ENCODE measurements around the gene JAK2. TPM values are rescaled to one million over a fixed set of nuclear protein-coding genes. Genes with fewer than 3 reads are reported as not detected.
"Not testable (repeated sequence)": the region's sequence is repeated elsewhere in the genome, so short reads cannot be mapped to it uniquely, and the experiment has no call there.

Gene JAK2
- polyA plus RNA-seq, 2 of the 4 experiments (the other 2 are of a cell fraction) = 2.9 to 7.7 TPM

- ChIA-PET POLR2A (no interaction called here), CTCF (no interaction called here)
- Histone ChIP-seq H3K4me3 (no peak overlapping the region), H3K9me3 (no peaks in the 10 kb centered on the region), H3K4me2 (no peak overlapping the region), H3K27ac (no peak overlapping the region), H3K4me1 (no peaks in the 10 kb centered on the region)
- DNase-seq (ENCODE audit: low read depth in 1 of 2, low spot score in 1 of 2) = no peak
- no peak for ATAC-seq
- FAIRE-seq = no peak
- WGBS (ENCODE audit: missing lambda C conversion rate) = 83% methylated on average over 3 of the region's 3 CpGs
- no peak for TF ChIP-seq POLR2AphosphoS2 (conservative IDR thresholded peaks at IDR 0.05; ENCODE audit: low read length)
- TF ChIP-seq PHF8 (IDR thresholded peaks at IDR 0.05; ENCODE audit: borderline replicate concordance, low read depth) = no peak
- no peak for TF ChIP-seq HES2 (IDR thresholded peaks at IDR 0.05)
- no peak for TF ChIP-seq CHD4 (IDR thresholded peaks at IDR 0.05; ENCODE audit: borderline replicate concordance)
- TF ChIP-seq FOSB (CRISPR knock-in tag; IDR thresholded peaks at IDR 0.05) = no peak
- TF ChIP-seq, protein P1, sequence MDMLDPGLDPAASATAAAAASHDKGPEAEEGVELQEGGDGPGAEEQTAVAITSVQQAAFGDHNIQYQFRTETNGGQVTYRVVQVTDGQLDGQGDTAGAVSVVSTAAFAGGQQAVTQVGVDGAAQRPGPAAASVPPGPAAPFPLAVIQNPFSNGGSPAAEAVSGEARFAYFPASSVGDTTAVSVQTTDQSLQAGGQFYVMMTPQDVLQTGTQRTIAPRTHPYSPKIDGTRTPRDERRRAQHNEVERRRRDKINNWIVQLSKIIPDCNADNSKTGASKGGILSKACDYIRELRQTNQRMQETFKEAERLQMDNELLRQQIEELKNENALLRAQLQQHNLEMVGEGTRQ (IDR thresholded peaks at IDR 0.05) = no peak
- no peak for TF ChIP-seq KDM1A (IDR thresholded peaks at IDR 0.05; ENCODE audit: low read depth)
- no peak for TF ChIP-seq ZC3H11A (IDR thresholded peaks at IDR 0.05)
- no peak for TF ChIP-seq JUN (IDR thresholded peaks at IDR 0.05)
- TF ChIP-seq MAFK (IDR thresholded peaks at IDR 0.05; ENCODE audit: partially characterized antibody) = no peak
- no peak for TF ChIP-seq ELK1 (IDR thresholded peaks at IDR 0.05; ENCODE audit: low read depth, low read length)
- TF ChIP-seq, protein P2, sequence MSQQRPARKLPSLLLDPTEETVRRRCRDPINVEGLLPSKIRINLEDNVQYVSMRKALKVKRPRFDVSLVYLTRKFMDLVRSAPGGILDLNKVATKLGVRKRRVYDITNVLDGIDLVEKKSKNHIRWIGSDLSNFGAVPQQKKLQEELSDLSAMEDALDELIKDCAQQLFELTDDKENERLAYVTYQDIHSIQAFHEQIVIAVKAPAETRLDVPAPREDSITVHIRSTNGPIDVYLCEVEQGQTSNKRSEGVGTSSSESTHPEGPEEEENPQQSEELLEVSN (IDR thresholded peaks at IDR 0.05; ENCODE audit: borderline replicate concordance, low read depth) = no peak
- TF ChIP-seq, protein P3, sequence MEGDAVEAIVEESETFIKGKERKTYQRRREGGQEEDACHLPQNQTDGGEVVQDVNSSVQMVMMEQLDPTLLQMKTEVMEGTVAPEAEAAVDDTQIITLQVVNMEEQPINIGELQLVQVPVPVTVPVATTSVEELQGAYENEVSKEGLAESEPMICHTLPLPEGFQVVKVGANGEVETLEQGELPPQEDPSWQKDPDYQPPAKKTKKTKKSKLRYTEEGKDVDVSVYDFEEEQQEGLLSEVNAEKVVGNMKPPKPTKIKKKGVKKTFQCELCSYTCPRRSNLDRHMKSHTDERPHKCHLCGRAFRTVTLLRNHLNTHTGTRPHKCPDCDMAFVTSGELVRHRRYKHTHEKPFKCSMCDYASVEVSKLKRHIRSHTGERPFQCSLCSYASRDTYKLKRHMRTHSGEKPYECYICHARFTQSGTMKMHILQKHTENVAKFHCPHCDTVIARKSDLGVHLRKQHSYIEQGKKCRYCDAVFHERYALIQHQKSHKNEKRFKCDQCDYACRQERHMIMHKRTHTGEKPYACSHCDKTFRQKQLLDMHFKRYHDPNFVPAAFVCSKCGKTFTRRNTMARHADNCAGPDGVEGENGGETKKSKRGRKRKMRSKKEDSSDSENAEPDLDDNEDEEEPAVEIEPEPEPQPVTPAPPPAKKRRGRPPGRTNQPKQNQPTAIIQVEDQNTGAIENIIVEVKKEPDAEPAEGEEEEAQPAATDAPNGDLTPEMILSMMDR (IDR thresholded peaks at IDR 0.05) = no peak
- TF ChIP-seq HOXA7 (CRISPR knock-in tag; IDR thresholded peaks at IDR 0.05) = no peak
- no peak for TF ChIP-seq RFX5 (IDR thresholded peaks at IDR 0.05)
- no peak for TF ChIP-seq EHMT2 (IDR thresholded peaks at IDR 0.05; ENCODE audit: low read depth)
- no peak for TF ChIP-seq SREBF2 (IDR thresholded peaks at IDR 0.05)
- TF ChIP-seq MAX (IDR thresholded peaks at IDR 0.05) = no peak
- TF ChIP-seq CBX8 (IDR thresholded peaks at IDR 0.05) = no peak
Measured at GRCh38 chr9:5099466-5099865, 114.4 kb downstream of the JAK2 start.

DNA sequence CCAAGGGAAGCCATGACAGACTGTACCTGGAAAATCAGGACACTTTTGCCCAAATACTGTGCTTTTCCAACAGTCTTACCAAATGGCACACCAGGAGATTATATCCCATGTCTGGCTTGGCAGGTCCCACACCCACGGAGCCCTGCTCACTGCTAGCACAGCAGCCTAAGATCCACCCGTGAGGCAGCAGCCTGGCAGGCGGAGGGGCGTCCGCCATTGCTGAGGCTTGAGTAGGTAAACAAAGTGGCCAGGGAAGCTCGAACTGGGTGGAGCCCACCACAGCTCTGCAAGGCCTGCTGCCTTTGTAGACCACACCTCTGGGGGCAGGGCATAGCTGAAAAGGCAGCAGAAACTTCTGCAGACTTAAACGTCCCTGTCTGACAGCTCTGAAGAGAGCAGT, 116.1 kb downstream of the JAK2 start:
- H3K4me1 ChIP-seq; H3K4me3 ChIP-seq; ATAC-seq; H3K4me2 ChIP-seq; DNase-seq (ENCODE audit: low read depth in 1 of 2, low spot score in 1 of 2); H3K27ac ChIP-seq; POLR2A ChIA-PET; H3K9me3 ChIP-seq; FAIRE-seq: not testable (repeated sequence)
- 71% methylated on average over 3 of the region's 7 CpGs for WGBS (ENCODE audit: missing lambda C conversion rate)
- CTCF ChIA-PET = interaction anchor here (1.1 to 1.2 kb wide), 2 partner anchors 8 to 16 kb away, joined by 3 read pairs; no protein-coding TSS in a partner anchor

DNA sequence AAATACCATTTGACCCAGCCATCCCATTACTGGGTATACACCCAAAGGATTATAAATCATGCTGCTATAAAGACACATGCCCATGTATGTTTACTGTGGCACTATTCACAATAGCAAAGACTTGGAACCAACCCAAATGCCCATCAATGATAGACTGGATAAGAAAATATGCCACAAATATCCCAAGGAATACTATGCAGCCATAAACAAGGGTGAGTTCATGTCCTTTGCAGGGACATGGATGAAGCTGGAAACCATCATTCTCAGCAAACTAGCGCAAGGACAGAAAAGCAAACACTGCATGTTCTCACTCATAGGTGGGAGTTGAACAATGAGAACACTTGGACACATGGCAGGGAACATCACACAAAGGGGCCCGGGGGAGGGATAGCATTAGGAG, 121.4 kb downstream of the JAK2 start:
- H3K4me1 ChIP-seq; H3K27ac ChIP-seq; POLR2A ChIA-PET; DNase-seq (ENCODE audit: low read depth in 1 of 2, low spot score in 1 of 2); H3K9me3 ChIP-seq; H3K4me3 ChIP-seq; CTCF ChIA-PET; FAIRE-seq; H3K4me2 ChIP-seq; ATAC-seq: not testable (repeated sequence)
- WGBS (ENCODE audit: missing lambda C conversion rate) = 83% methylated on average over 2 of the region's 2 CpGs

Data from A549 (cell line).